HEK293 (cell line): ENCODE data around the gene GRP.

Experiments
- CTCF ChIA-PET: fragments of 350-600 bp; formaldehyde crosslinking; extraction: SDS; loops from one replicate; lab custom pipeline; 2021; ENCODE audit warnings: antibody characterized with exemption; lab: Yijun Ruan, JAX
- POLR2A ChIA-PET: fragments of 300-600 bp; formaldehyde crosslinking; extraction: SDS; loops from one replicate; lab custom pipeline; 2020; ENCODE audit warnings: antibody characterized with exemption, inconsistent platforms; lab: Yijun Ruan, JAX
- H3K27ac ChIP-seq: fragments of 200-500 bp; sonication (Bioruptor generic); 2 replicates; pipeline ENCODE4 v1.5.1; 2014; ENCODE audit warnings: low read depth, low read length, control low read depth, inconsistent platforms; ENCODE audit errors: extremely low read depth
- H3K36me3 ChIP-seq, 2 experiments: fragments of 200-500 bp in 1 of 2; sonication (Bioruptor generic) in 1 of 2; 1 replicate in 1 of 2; 2 replicates in 1 of 2; pipeline ENCODE4 v1.5.1; 2014 to 2017; ENCODE audit warnings: inconsistent platforms in 2 of 2, low read length in 2 of 2; ENCODE audit not compliant: control insufficient read depth in 2 of 2, insufficient read depth in 1 of 2
- H3K4me1 ChIP-seq: fragments of 200-500 bp; sonication (Bioruptor generic); 2 replicates; pipeline ENCODE4 v1.5.1; 2014; ENCODE audit warnings: mild to moderate bottlenecking, low read length, inconsistent platforms; ENCODE audit not compliant: control insufficient read depth, insufficient read depth
- H3K4me3 ChIP-seq: 2 replicates; pipeline ENCODE4 v1.5.1; 2011; ENCODE audit warnings: low read depth, mild to moderate bottlenecking, control low read depth, low read length, moderate library complexity
- H3K9me3 ChIP-seq: fragments of 200-500 bp; sonication (Bioruptor generic); 2 replicates; pipeline ENCODE4 v1.5.1; 2014; ENCODE audit warnings: low read depth, low read length, inconsistent platforms; ENCODE audit not compliant: control insufficient read depth, insufficient read depth
- BCL11B ChIP-seq: fragments of 450-650 bp; formaldehyde crosslinking; IDR thresholded peaks from 2 replicates; pipeline ENCODE4 v1.5.1; 2016; ENCODE audit warnings: low read depth, missing biosample characterization, missing genetic modification characterization
- GLI4 ChIP-seq: fragments of 450-650 bp; formaldehyde crosslinking; IDR thresholded peaks from 2 replicates; pipeline ENCODE4 v1.5.1; 2016; ENCODE audit warnings: missing biosample characterization, missing genetic modification characterization
- MEIS1 ChIP-seq: sonication (generic); formaldehyde crosslinking; IDR thresholded peaks from 2 replicates; pipeline ENCODE4 v1.8.1; 2022; ENCODE audit warnings: missing genetic modification reagents, mild to moderate bottlenecking, borderline replicate concordance
- PRDM1 ChIP-seq: fragments of 450-650 bp; formaldehyde crosslinking; IDR thresholded peaks from 2 replicates; pipeline ENCODE4; 2016; ENCODE audit warnings: missing biosample characterization, missing genetic modification characterization
- SP3 ChIP-seq: fragments of 450-650 bp; formaldehyde crosslinking; IDR thresholded peaks from 2 replicates; pipeline ENCODE4 v1.5.1; 2016; ENCODE audit warnings: missing biosample characterization, missing genetic modification characterization
- ZBTB7A ChIP-seq: fragments of 450-650 bp; formaldehyde crosslinking; IDR thresholded peaks from 2 replicates; pipeline ENCODE4 v1.5.1; 2016; ENCODE audit warnings: low read depth, missing biosample characterization, missing genetic modification characterization
- ZBTB8A ChIP-seq: fragments of 450-650 bp; formaldehyde crosslinking; IDR thresholded peaks from 2 replicates; pipeline ENCODE4 v1.5.1; 2016; ENCODE audit warnings: missing biosample characterization, missing genetic modification characterization
- ZFP41 ChIP-seq: fragments of 450-650 bp; formaldehyde crosslinking; IDR thresholded peaks from 2 replicates; pipeline ENCODE4 v1.5.1; 2016; ENCODE audit warnings: missing biosample characterization, missing genetic modification characterization, borderline replicate concordance
- ZFP69B ChIP-seq: fragments of 450-650 bp; formaldehyde crosslinking; IDR thresholded peaks from 2 replicates; pipeline ENCODE4 v1.5.1; 2016; ENCODE audit warnings: missing biosample characterization, missing genetic modification characterization
- ZNF10 ChIP-seq: fragments of 450-650 bp; formaldehyde crosslinking; IDR thresholded peaks from 2 replicates; pipeline ENCODE4 v1.5.1; 2017; ENCODE audit warnings: missing biosample characterization, missing genetic modification characterization
- ZNF121 ChIP-seq: fragments of 450-650 bp; formaldehyde crosslinking; IDR thresholded peaks from 2 replicates; pipeline ENCODE4 v1.5.1; 2016; ENCODE audit warnings: missing biosample characterization, missing genetic modification characterization
- ZNF132 ChIP-seq: fragments of 450-650 bp; formaldehyde crosslinking; IDR thresholded peaks from 2 replicates; pipeline ENCODE4 v1.5.1; 2017; ENCODE audit warnings: missing biosample characterization, missing genetic modification characterization, borderline replicate concordance
- ZNF133 ChIP-seq: fragments of 450-650 bp; formaldehyde crosslinking; IDR thresholded peaks from 2 replicates; pipeline ENCODE4 v1.5.1; 2016; ENCODE audit warnings: missing biosample characterization, missing genetic modification characterization
- ZNF138 ChIP-seq: fragments of 450-650 bp; formaldehyde crosslinking; IDR thresholded peaks from 2 replicates; pipeline ENCODE4 v1.5.1; 2016; ENCODE audit warnings: missing biosample characterization, missing genetic modification characterization, borderline replicate concordance
- ZNF169 ChIP-seq: fragments of 450-650 bp; formaldehyde crosslinking; IDR thresholded peaks from 2 replicates; pipeline ENCODE4 v1.5.1; 2016; ENCODE audit warnings: missing biosample characterization, missing genetic modification characterization
- ZNF202 ChIP-seq: fragments of 450-650 bp; formaldehyde crosslinking; IDR thresholded peaks from 2 replicates; pipeline ENCODE4 v1.5.1; 2016; ENCODE audit warnings: missing biosample characterization, missing genetic modification characterization, borderline replicate concordance
- ZNF266 ChIP-seq: fragments of 450-650 bp; formaldehyde crosslinking; IDR thresholded peaks from 2 replicates; pipeline ENCODE4 v1.5.1; 2016; ENCODE audit warnings: missing biosample characterization, missing genetic modification characterization, low read depth
- ZNF274 ChIP-seq, 2 experiments: fragments of 200-500 bp in 1 of 2; fragments of 450-650 bp in 1 of 2; sonication (Bioruptor generic) in 1 of 2; formaldehyde crosslinking in 1 of 2; IDR thresholded peaks; 2 replicates each; pipeline versions ENCODE4 v1.5.1 to v1.6.1; 2014 to 2016; ENCODE audit warnings: borderline replicate concordance in 1 of 2, inconsistent platforms in 1 of 2, low read length in 1 of 2, missing biosample characterization in 1 of 2, missing genetic modification characterization in 1 of 2
- ZNF302 ChIP-seq: fragments of 450-650 bp; formaldehyde crosslinking; IDR thresholded peaks from 2 replicates; pipeline ENCODE4 v1.5.1; 2016; ENCODE audit warnings: missing biosample characterization, missing genetic modification characterization, low read depth
- ZNF335 ChIP-seq: fragments of 450-650 bp; formaldehyde crosslinking; conservative IDR thresholded peaks from 2 replicates; pipeline ENCODE4 v1.5.1; 2016; ENCODE audit warnings: missing biosample characterization, missing genetic modification characterization
- ZNF404 ChIP-seq: fragments of 450-650 bp; formaldehyde crosslinking; IDR thresholded peaks from 2 replicates; pipeline ENCODE4 v1.5.1; 2017; ENCODE audit warnings: missing biosample characterization, missing genetic modification characterization
- ZNF473 ChIP-seq: fragments of 450-650 bp; formaldehyde crosslinking; IDR thresholded peaks from 2 replicates; pipeline ENCODE4 v1.5.1; 2017; ENCODE audit warnings: missing biosample characterization, missing genetic modification characterization
- ZNF629 ChIP-seq: fragments of 450-650 bp; formaldehyde crosslinking; IDR thresholded peaks from 2 replicates; pipeline ENCODE4 v1.5.1; 2017; ENCODE audit warnings: missing biosample characterization, missing genetic modification characterization
- ZNF768 ChIP-seq: fragments of 450-650 bp; formaldehyde crosslinking; IDR thresholded peaks from 2 replicates; pipeline ENCODE4 v1.5.1; 2018; ENCODE audit warnings: missing biosample characterization, mild to moderate bottlenecking, missing genetic modification characterization
- TF ChIP-seq, protein P1 (sequence below): fragments of 450-650 bp; formaldehyde crosslinking; IDR thresholded peaks from 2 replicates; pipeline ENCODE4 v1.5.1; 2016; ENCODE audit warnings: missing biosample characterization, missing genetic modification characterization
- TF ChIP-seq, protein P2 (sequence below): fragments of 450-650 bp; formaldehyde crosslinking; IDR thresholded peaks from 2 replicates; pipeline ENCODE4 v1.5.1; 2016; ENCODE audit warnings: missing biosample characterization, missing genetic modification characterization
- TF ChIP-seq, protein P3 (sequence below): fragments of 450-650 bp; formaldehyde crosslinking; IDR thresholded peaks from 2 replicates; pipeline ENCODE4 v1.5.1; 2016; ENCODE audit warnings: missing biosample characterization, missing genetic modification characterization, borderline replicate concordance
- TF ChIP-seq, protein P4 (sequence below): fragments of 450-650 bp; formaldehyde crosslinking; IDR thresholded peaks from 2 replicates; pipeline ENCODE4 v1.5.1; 2016; ENCODE audit warnings: missing biosample characterization, missing genetic modification characterization, borderline replicate concordance
- TF ChIP-seq, protein P5 (sequence below): fragments of 450-650 bp; formaldehyde crosslinking; IDR thresholded peaks from 2 replicates; pipeline ENCODE4 v1.5.1; 2016; ENCODE audit warnings: missing biosample characterization, missing genetic modification characterization

GRP gene

DNA sequence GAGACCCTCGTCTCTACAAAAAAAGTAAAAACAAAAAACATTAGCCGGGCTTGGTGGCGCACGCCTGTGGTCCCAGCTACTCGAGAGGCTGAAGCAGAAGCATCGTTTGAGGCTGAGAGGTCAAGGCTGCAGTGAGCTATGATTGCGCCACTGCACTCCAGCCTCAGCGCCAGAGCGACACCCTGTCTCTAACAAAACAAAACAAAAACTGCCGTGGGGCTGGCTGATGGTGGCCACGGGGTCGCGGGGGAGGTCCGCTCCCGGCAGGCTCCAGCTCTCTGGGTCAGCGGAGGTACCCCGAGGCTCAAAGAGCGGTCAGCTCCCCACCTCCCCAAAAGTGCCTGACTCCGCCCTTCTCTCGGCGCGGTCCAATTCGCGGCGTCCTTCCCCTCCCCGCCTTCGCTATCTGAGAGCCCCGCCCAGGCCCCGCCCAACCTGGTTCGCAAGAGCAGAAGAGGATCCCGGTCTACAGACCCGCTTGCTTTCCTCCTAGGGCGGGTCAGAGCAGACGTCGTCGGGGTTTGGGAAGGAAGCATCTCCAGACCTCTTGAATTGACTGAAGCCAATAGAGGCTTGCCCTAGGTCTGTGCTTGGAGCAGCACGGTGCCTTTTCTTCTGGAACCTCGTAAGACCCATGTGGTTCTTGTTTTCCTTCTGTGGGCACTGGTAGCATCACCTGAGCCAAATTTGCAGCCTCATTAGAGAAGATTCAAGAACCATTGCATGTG, 45.5 kb downstream of the GRP start:
- Histone ChIP-seq H3K4me3 (peak overlapping the region; percentile 37), H3K36me3 (no peaks in the 10 kb centered on the region), H3K4me1 (peaks cover 6% of the 10 kb centered on the region; the same call in 1 of the 2 replicates), H3K27ac (no peak overlapping the region), H3K9me3 (no peaks in the 10 kb centered on the region)
- ChIA-PET CTCF (interaction anchor here (0.5 to 8.1 kb wide), 6 partner anchors 16 to 315 kb away, joined by 3 to 46 read pairs (median 12); no protein-coding TSS in a partner anchor), POLR2A (interaction anchor here (0.5 to 1.7 kb wide), 3 partner anchors 8 to 20 kb away, joined by 3 to 4 read pairs (median 3); partner anchors contain the start of gene RAX)
- TF ChIP-seq ZNF169 (no peak), ZNF404 (tag by site-specific recombination) (no peak), ZNF132 (tag by site-specific recombination) (no peak), SP3 (tag by site-specific recombination) (peak; percentile 81), MEIS1 (CRISPR knock-in tag) (no peak), ZBTB7A (tag by site-specific recombination) (no peak), ZNF138 (tag by site-specific recombination) (no peak), ZNF335 (tag by site-specific recombination) (peak; percentile 68), ZNF629 (tag by site-specific recombination) (no peak), ZNF133 (tag by site-specific recombination) (no peak), ZFP69B (tag by site-specific recombination) (no peak), ZNF302 (tag by site-specific recombination) (no peak), ZNF768 (no peak), ZNF473 (no peak), ZFP41 (tag by site-specific recombination) (no peak), ZNF202 (no peak), ZNF10 (tag by site-specific recombination) (no peak), GLI4 (no peak), BCL11B (tag by site-specific recombination) (0 out of 2 replicates have a peak, but pooled peaks have one; percentile 55), ZNF274 (IDR thresholded peaks at IDR 0.05; ENCODE audit: low read length) (no peak), ZNF274 (tag by site-specific recombination; IDR thresholded peaks at IDR 0.05; ENCODE audit: borderline replicate concordance) (no peak), PRDM1 (no peak), ZNF121 (tag by site-specific recombination) (no peak), ZBTB8A (no peak), ZNF266 (tag by site-specific recombination) (no peak)
- TF ChIP-seq, protein P1, sequence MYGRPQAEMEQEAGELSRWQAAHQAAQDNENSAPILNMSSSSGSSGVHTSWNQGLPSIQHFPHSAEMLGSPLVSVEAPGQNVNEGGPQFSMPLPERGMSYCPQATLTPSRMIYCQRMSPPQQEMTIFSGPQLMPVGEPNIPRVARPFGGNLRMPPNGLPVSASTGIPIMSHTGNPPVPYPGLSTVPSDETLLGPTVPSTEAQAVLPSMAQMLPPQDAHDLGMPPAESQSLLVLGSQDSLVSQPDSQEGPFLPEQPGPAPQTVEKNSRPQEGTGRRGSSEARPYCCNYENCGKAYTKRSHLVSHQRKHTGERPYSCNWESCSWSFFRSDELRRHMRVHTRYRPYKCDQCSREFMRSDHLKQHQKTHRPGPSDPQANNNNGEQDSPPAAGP (tag by site-specific recombination), result no peak
- TF ChIP-seq, protein P2, sequence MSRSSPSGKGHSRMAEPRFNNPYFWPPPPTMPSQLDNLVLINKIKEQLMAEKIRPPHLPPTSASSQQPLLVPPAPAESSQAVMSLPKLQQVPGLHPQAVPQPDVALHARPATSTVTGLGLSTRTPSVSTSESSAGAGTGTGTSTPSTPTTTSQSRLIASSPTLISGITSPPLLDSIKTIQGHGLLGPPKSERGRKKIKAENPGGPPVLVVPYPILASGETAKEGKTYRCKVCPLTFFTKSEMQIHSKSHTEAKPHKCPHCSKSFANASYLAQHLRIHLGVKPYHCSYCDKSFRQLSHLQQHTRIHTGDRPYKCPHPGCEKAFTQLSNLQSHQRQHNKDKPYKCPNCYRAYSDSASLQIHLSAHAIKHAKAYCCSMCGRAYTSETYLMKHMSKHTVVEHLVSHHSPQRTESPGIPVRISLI (tag by site-specific recombination), result no peak
- TF ChIP-seq, protein P3, sequence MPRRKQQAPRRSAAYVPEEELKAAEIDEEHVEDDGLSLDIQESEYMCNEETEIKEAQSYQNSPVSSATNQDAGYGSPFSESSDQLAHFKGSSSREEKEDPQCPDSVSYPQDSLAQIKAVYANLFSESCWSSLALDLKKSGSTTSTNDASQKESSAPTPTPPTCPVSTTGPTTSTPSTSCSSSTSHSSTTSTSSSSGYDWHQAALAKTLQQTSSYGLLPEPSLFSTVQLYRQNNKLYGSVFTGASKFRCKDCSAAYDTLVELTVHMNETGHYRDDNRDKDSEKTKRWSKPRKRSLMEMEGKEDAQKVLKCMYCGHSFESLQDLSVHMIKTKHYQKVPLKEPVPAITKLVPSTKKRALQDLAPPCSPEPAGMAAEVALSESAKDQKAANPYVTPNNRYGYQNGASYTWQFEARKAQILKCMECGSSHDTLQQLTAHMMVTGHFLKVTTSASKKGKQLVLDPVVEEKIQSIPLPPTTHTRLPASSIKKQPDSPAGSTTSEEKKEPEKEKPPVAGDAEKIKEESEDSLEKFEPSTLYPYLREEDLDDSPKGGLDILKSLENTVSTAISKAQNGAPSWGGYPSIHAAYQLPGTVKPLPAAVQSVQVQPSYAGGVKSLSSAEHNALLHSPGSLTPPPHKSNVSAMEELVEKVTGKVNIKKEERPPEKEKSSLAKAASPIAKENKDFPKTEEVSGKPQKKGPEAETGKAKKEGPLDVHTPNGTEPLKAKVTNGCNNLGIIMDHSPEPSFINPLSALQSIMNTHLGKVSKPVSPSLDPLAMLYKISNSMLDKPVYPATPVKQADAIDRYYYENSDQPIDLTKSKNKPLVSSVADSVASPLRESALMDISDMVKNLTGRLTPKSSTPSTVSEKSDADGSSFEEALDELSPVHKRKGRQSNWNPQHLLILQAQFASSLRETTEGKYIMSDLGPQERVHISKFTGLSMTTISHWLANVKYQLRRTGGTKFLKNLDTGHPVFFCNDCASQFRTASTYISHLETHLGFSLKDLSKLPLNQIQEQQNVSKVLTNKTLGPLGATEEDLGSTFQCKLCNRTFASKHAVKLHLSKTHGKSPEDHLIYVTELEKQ (tag by site-specific recombination), result no peak
- TF ChIP-seq, protein P4, sequence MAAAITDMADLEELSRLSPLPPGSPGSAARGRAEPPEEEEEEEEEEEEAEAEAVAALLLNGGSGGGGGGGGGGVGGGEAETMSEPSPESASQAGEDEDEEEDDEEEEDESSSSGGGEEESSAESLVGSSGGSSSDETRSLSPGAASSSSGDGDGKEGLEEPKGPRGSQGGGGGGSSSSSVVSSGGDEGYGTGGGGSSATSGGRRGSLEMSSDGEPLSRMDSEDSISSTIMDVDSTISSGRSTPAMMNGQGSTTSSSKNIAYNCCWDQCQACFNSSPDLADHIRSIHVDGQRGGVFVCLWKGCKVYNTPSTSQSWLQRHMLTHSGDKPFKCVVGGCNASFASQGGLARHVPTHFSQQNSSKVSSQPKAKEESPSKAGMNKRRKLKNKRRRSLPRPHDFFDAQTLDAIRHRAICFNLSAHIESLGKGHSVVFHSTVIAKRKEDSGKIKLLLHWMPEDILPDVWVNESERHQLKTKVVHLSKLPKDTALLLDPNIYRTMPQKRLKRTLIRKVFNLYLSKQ (tag by site-specific recombination), result no peak
- TF ChIP-seq, protein P5, sequence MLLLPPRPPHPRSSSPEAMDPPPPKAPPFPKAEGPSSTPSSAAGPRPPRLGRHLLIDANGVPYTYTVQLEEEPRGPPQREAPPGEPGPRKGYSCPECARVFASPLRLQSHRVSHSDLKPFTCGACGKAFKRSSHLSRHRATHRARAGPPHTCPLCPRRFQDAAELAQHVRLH, result no peak
